Smooth muscle cell (in vitro differentiated cells): ENCODE measurements around the gene SLC22A1. TPM values are rescaled to one million over a fixed set of nuclear protein-coding genes. Genes with fewer than 3 reads are reported as not detected.

Experiments
- DNase-seq: peaks from one replicate; lab custom pipeline; 2025; ENCODE audit not compliant: unreplicated experiment; lab: John Stamatoyannopoulos, UW
- H2AFZ ChIP-seq: fragments of 200-600 bp; sonication (generic); 2 replicates; pipeline ENCODE4 v1.6.0; 2016; ENCODE audit warnings: antibody characterized with exemption, low read depth, mild to moderate bottlenecking
- H3F3A ChIP-seq: fragments of 200-600 bp; sonication (generic); 2 replicates; pipeline ENCODE4 v1.6.0; 2017; ENCODE audit warnings: antibody characterized with exemption, low read depth
- H3K27ac ChIP-seq: fragments of 200-600 bp; sonication (generic); 2 replicates; pipeline ENCODE4 v1.5.1; 2016; ENCODE audit warnings: low read depth, mild to moderate bottlenecking
- H3K27me3 ChIP-seq: fragments of 200-600 bp; sonication (generic); 2 replicates; pipeline ENCODE4 v1.6.1; 2016; ENCODE audit warnings: low read depth, mild to moderate bottlenecking
- H3K36me3 ChIP-seq: fragments of 200-600 bp; sonication (generic); 2 replicates; pipeline ENCODE4 v1.5.1; 2016; ENCODE audit warnings: low read depth
- H3K4me1 ChIP-seq: fragments of 200-600 bp; sonication (generic); 2 replicates; pipeline ENCODE4 v1.5.1; 2016; ENCODE audit warnings: low read depth
- H3K4me2 ChIP-seq: fragments of 200-600 bp; sonication (generic); 2 replicates; pipeline ENCODE4 v1.6.0; 2016; ENCODE audit warnings: mild to moderate bottlenecking
- H3K4me3 ChIP-seq: fragments of 200-600 bp; sonication (generic); 2 replicates; pipeline ENCODE4 v1.5.1; 2016; ENCODE audit warnings: mild to moderate bottlenecking
- H3K79me2 ChIP-seq: fragments of 200-600 bp; sonication (generic); 2 replicates; pipeline ENCODE4 v1.6.0; 2016; ENCODE audit warnings: low read depth, mild to moderate bottlenecking
- H3K9ac ChIP-seq: fragments of 200-600 bp; sonication (generic); 2 replicates; pipeline ENCODE4 v1.6.0; 2016; ENCODE audit warnings: low read depth
- H3K9me3 ChIP-seq: fragments of 200-600 bp; sonication (generic); replicated peaks from 2 replicates; pipeline ENCODE4 v1.5.1; 2016; ENCODE audit warnings: low read depth
- H4K20me1 ChIP-seq: fragments of 200-600 bp; sonication (generic); 2 replicates; pipeline ENCODE4 v1.6.0; 2016; ENCODE audit warnings: low read depth
- CTCF ChIP-seq: fragments of 200-600 bp; sonication (generic); IDR thresholded peaks from 2 replicates; pipeline ENCODE4 v1.5.1; 2017; ENCODE audit warnings: borderline replicate concordance, mild to moderate bottlenecking, antibody characterized with exemption; ENCODE audit not compliant: insufficient read depth, poor library complexity, severe bottlenecking
- WGBS: methylation state at CpG from one replicate; pipeline ENCODE4 v1.1.7; 2016; ENCODE audit warnings: low lambda C conversion rate; 5-methylcytosine and 5-hydroxymethylcytosine counted together
- polyA plus RNA-seq: library from polyadenylated mRNA; unstranded; fragments of >200 nt; fragmentation: Nextera tagmentation; extraction: Ambion mirVana; gene quantifications from 2 replicates; pipeline ENCODE4 v1.2.1, GENCODE V29; 2016
- total RNA-seq: library from RNA; depleted of rRNA; stranded (reverse); fragments of >200 nt; gene quantifications from 2 replicates; pipeline ENCODE4 v1.2.3, GENCODE V29; 2014

The SLC22A1 gene
- total and polyA plus RNA-seq, 2 experiments from 2014 or later = 0.04 to 1.6 TPM

- no peaks in the 10 kb centered on the region for H3K4me1 ChIP-seq
- no peaks in the 10 kb centered on the region for H3K79me2 ChIP-seq
- H3K9ac ChIP-seq = no peak overlapping the region
- DNase-seq = no peak
- peaks cover 15% of the 10 kb centered on the region for H3K36me3 ChIP-seq
- no peaks in the 10 kb centered on the region for H3K9me3 ChIP-seq
- WGBS = 96% methylated on average over 5 of the region's 5 CpGs
- H3K27ac ChIP-seq = no peak overlapping the region
- H4K20me1 ChIP-seq = peaks cover 5% of the 10 kb centered on the region
- TF ChIP-seq CTCF = no peak
- no peak overlapping the region for H2AFZ ChIP-seq
- H3F3A ChIP-seq = no peaks in the 10 kb centered on the region
- no peak overlapping the region for H3K4me2 ChIP-seq
- H3K27me3 ChIP-seq = no peaks in the 10 kb centered on the region
- no peak overlapping the region for H3K4me3 ChIP-seq
Measured at GRCh38 chr6:160085226-160085625, 36.4 kb upstream of the SLC22A1 start.

DNA sequence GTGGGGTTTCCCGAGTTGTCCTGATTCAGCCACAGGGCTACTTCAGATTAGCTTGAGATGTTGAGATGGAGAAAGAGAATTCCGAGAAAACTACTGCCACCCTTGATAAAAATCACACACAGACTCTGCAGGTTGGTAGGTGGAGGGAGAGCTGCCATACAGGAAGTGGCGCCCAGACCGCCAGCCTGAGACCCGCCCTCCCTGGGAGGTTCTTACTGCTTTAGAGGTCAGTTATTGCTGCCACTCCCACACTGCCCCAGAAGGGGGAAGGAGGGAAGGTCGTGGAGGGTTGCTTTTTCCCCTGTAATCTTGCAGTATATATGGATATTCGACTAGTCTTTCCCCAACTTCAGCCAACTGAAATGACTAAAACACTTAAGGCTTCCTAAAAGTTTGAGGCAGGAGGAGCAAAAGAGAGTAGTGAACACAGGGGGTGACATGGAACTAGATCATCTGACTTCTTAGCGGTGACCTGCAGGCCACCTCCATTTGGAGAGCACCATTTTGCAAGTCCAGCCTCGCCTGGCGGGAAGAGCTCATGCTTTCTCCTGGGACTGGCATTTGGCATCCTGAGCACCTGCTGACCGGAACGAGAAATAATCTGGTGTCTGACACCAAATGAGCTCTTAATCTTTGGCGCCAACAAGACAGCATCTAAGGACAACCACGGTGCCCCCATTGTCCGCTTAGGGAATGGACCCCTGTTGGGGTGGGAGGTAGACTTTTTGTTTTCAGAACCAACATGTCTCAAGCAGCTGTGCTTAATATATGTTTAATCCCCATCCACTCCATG lies 35.7 kb upstream of the SLC22A1 start:
- no peak overlapping the region for H3K4me3 ChIP-seq

GRCh38 chr6:160086754-160087153 lies 34.9 kb upstream of the SLC22A1 start:
- no peak for DNase-seq
- Histone ChIP-seq H3K79me2 (no peaks in the 10 kb centered on the region), H3K9ac (no peak overlapping the region), H3K4me3 (no peak overlapping the region), H3K4me2 (no peak overlapping the region), H3K27ac (no peak overlapping the region), H3K36me3 (peaks cover 9% of the 10 kb centered on the region), H3K27me3 (no peaks in the 10 kb centered on the region), H3K9me3 (no peaks in the 10 kb centered on the region), H3F3A (no peaks in the 10 kb centered on the region), H4K20me1 (peaks cover 5% of the 10 kb centered on the region), H2AFZ (no peak overlapping the region), H3K4me1 (no peaks in the 10 kb centered on the region)
- TF ChIP-seq CTCF = no peak
- 98% methylated on average over 8 of the region's 8 CpGs for WGBS

More for the DNA sequence above, 35.7 kb upstream of the SLC22A1 start:
- H3K27me3 ChIP-seq = no peaks in the 10 kb centered on the region
- H2AFZ ChIP-seq = no peak overlapping the region
- H3F3A ChIP-seq = no peaks in the 10 kb centered on the region
- H3K9me3 ChIP-seq = no peaks in the 10 kb centered on the region
- H3K4me2 ChIP-seq = no peak overlapping the region
- H4K20me1 ChIP-seq = peaks cover 5% of the 10 kb centered on the region
- no peak overlapping the region for H3K9ac ChIP-seq
- DNase-seq = no peak
- WGBS = 94% methylated on average over 15 of the region's 15 CpGs
- TF ChIP-seq CTCF = no peak
- no peaks in the 10 kb centered on the region for H3K4me1 ChIP-seq
- H3K79me2 ChIP-seq = no peaks in the 10 kb centered on the region
- peaks cover 11% of the 10 kb centered on the region for H3K36me3 ChIP-seq
- H3K27ac ChIP-seq = no peak overlapping the region
